ENCODE data around the gene KIAA1328.

GRCh38 chr18:36831139-36831538 is 2.2 kb downstream of the KIAA1328 start:
- TF ChIP-seq, protein P1, sequence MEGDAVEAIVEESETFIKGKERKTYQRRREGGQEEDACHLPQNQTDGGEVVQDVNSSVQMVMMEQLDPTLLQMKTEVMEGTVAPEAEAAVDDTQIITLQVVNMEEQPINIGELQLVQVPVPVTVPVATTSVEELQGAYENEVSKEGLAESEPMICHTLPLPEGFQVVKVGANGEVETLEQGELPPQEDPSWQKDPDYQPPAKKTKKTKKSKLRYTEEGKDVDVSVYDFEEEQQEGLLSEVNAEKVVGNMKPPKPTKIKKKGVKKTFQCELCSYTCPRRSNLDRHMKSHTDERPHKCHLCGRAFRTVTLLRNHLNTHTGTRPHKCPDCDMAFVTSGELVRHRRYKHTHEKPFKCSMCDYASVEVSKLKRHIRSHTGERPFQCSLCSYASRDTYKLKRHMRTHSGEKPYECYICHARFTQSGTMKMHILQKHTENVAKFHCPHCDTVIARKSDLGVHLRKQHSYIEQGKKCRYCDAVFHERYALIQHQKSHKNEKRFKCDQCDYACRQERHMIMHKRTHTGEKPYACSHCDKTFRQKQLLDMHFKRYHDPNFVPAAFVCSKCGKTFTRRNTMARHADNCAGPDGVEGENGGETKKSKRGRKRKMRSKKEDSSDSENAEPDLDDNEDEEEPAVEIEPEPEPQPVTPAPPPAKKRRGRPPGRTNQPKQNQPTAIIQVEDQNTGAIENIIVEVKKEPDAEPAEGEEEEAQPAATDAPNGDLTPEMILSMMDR (IDR thresholded peaks at IDR 0.05 in 4 of 5, conservative IDR thresholded peaks at IDR 0.05 in 1 of 5), result no peak
- no peak for TF ChIP-seq POLR2A (IDR thresholded peaks at IDR 0.05)
